ENCODE data around the gene LNP1.

LNP1 gene

DNA sequence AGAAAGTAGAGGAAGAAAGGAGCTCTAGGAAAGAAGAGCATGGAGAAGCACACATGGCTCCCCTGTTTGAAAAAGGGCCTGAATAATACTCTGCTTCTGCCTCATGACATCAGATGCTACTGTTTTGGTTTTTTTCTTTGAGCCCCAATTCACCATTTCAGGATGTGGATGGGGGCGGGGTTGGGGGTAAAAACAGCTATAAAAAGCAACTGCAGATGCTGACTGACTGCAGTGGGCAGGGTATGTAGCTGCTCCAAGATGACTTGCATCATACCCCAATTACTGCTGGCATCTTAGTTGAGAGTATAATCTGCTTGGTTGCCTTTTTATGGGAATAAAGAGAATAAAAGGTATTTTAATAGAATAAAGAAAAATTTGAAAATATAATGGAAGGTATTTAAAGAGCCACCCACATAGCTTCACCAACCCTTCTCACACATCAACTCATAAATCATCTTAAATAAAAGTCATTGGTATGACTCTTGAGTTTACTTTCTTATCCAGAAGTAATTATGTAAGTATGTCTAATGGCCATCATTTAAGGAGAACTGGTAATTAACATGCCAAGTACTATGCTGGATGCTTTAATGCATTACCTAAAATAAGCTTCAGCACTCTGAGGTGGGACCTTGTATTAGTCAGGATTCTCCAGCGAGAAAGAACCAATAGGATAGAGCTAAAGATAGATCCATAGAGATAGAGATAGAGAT, 54.7 kb downstream of the LNP1 start:
- Histone ChIP-seq H3K9me3 (ENCODE audit: insufficient read depth, low read length) (no peaks in the 10 kb centered on the region), H2AFZ (ENCODE audit: low read depth, low read length, severe bottlenecking) (no peak overlapping the region), H3K4me2 (ENCODE audit: low read depth, low read length, poor library complexity, severe bottlenecking) (no peak overlapping the region), H3K79me2 (ENCODE audit: insufficient read depth, low read length) (no peaks in the 10 kb centered on the region), H3F3A (ENCODE audit: insufficient read depth) (no peaks in the 10 kb centered on the region), H3K9me2 (replicated peaks; ENCODE audit: insufficient read depth, low read length) (no peaks in the 10 kb centered on the region), H3K36me3 (ENCODE audit: low read length) (no peaks in the 10 kb centered on the region), H3K4me3 (ENCODE audit: insufficient read depth, low read length, poor library complexity, severe bottlenecking) (no peak overlapping the region), H4K20me1 (ENCODE audit: low read depth, low read length) (no peaks in the 10 kb centered on the region), H3K27ac (ENCODE audit: low read depth, low read length) (no peak overlapping the region), H3K27me3 (ENCODE audit: low read length) (no peaks in the 10 kb centered on the region), H3K9ac (ENCODE audit: low read length) (no peak overlapping the region)
- no peak for TF ChIP-seq EZH2phosphoT487 (conservative IDR thresholded peaks at IDR 0.05; ENCODE audit: low read length)
- TF ChIP-seq, protein P1, sequence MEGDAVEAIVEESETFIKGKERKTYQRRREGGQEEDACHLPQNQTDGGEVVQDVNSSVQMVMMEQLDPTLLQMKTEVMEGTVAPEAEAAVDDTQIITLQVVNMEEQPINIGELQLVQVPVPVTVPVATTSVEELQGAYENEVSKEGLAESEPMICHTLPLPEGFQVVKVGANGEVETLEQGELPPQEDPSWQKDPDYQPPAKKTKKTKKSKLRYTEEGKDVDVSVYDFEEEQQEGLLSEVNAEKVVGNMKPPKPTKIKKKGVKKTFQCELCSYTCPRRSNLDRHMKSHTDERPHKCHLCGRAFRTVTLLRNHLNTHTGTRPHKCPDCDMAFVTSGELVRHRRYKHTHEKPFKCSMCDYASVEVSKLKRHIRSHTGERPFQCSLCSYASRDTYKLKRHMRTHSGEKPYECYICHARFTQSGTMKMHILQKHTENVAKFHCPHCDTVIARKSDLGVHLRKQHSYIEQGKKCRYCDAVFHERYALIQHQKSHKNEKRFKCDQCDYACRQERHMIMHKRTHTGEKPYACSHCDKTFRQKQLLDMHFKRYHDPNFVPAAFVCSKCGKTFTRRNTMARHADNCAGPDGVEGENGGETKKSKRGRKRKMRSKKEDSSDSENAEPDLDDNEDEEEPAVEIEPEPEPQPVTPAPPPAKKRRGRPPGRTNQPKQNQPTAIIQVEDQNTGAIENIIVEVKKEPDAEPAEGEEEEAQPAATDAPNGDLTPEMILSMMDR (IDR thresholded peaks at IDR 0.05; ENCODE audit: insufficient read depth, low read length, poor library complexity, severe bottlenecking) = no peak

DNA sequence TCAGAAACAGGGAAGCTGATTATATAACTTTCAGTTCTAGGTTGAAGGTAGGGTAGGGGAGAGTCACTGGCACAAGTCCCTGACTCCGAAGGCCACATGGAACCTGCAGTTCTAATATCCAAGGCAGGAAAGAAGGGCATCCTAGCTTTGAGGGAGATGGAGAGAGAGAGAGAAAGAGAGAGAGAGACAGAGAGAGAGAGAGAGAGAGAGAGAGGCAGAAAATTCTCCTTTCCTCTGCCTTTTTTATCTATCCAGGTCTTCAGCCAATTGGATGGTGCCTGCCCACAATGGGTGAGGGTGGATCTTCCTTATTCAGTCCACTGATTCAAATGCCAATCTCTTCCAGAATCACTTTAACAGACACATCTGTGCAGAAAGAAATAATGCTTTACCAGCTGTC, 55.4 kb downstream of the LNP1 start:
- H2AFZ ChIP-seq (ENCODE audit: low read depth, low read length, severe bottlenecking) = no peak overlapping the region
- H4K20me1 ChIP-seq (ENCODE audit: low read depth, low read length) = no peaks in the 10 kb centered on the region
- TF ChIP-seq, protein P1 (IDR thresholded peaks at IDR 0.05; ENCODE audit: insufficient read depth, low read length, poor library complexity, severe bottlenecking) = no peak
- no peak for TF ChIP-seq EZH2phosphoT487 (conservative IDR thresholded peaks at IDR 0.05; ENCODE audit: low read length)
- no peak overlapping the region for H3K27ac ChIP-seq (ENCODE audit: low read depth, low read length)
- no peak overlapping the region for H3K4me2 ChIP-seq (ENCODE audit: low read depth, low read length, poor library complexity, severe bottlenecking)
- no peaks in the 10 kb centered on the region for H3F3A ChIP-seq (ENCODE audit: insufficient read depth)
- no peaks in the 10 kb centered on the region for H3K9me2 ChIP-seq (replicated peaks; ENCODE audit: insufficient read depth, low read length)
- no peaks in the 10 kb centered on the region for H3K36me3 ChIP-seq (ENCODE audit: low read length)
- H3K9me3 ChIP-seq (ENCODE audit: insufficient read depth, low read length) = no peaks in the 10 kb centered on the region
- H3K79me2 ChIP-seq (ENCODE audit: insufficient read depth, low read length) = no peaks in the 10 kb centered on the region
- H3K9ac ChIP-seq (ENCODE audit: low read length) = no peak overlapping the region
- H3K4me3 ChIP-seq (ENCODE audit: insufficient read depth, low read length, poor library complexity, severe bottlenecking) = no peak overlapping the region
- no peaks in the 10 kb centered on the region for H3K27me3 ChIP-seq (ENCODE audit: low read length)

DNA sequence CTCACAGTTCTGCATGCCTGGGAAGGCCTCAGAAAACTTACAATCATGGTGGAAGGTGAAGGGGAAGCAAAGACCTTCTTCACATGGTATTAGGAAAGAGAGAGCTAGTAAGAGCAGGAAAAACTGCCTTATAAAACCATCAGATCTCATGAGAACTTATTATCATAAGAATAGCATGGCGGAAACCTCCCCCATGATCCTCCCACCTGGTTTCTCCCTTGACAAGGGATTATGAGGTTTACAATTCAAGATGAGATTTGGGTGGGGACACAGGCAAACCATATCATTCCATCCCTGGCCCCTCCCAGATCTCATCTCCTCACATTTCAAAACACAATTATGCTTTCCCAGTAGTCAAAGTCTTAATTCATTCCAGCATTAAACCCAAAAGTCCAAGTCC, 56.5 kb downstream of the LNP1 start:
- TF ChIP-seq, protein P1 (IDR thresholded peaks at IDR 0.05; ENCODE audit: insufficient read depth, low read length, poor library complexity, severe bottlenecking) = no peak
- no peak for TF ChIP-seq EZH2phosphoT487 (conservative IDR thresholded peaks at IDR 0.05; ENCODE audit: low read length)
- Histone ChIP-seq H3K36me3 (ENCODE audit: low read length) (no peaks in the 10 kb centered on the region), H3K9me3 (ENCODE audit: insufficient read depth, low read length) (no peaks in the 10 kb centered on the region), H4K20me1 (ENCODE audit: low read depth, low read length) (no peaks in the 10 kb centered on the region), H3K9me2 (replicated peaks; ENCODE audit: insufficient read depth, low read length) (no peaks in the 10 kb centered on the region), H3K4me3 (ENCODE audit: insufficient read depth, low read length, poor library complexity, severe bottlenecking) (no peak overlapping the region), H3K27me3 (ENCODE audit: low read length) (no peaks in the 10 kb centered on the region), H3F3A (ENCODE audit: insufficient read depth) (no peaks in the 10 kb centered on the region), H2AFZ (ENCODE audit: low read depth, low read length, severe bottlenecking) (no peak overlapping the region), H3K9ac (ENCODE audit: low read length) (no peak overlapping the region), H3K27ac (ENCODE audit: low read depth, low read length) (no peak overlapping the region), H3K79me2 (ENCODE audit: insufficient read depth, low read length) (no peaks in the 10 kb centered on the region), H3K4me2 (ENCODE audit: low read depth, low read length, poor library complexity, severe bottlenecking) (no peak overlapping the region)

Data from SU-DHL-6 (cell line).